ENCODE data around the gene PRND. TPM values are rescaled to one million over a fixed set of nuclear protein-coding genes. Genes with fewer than 3 reads are reported as not detected.

Gene PRND
- total RNA-seq, 4 donors from 2014 or later = 1.0 to 14.9 (median 1.8) TPM; not detected in 1

DNA sequence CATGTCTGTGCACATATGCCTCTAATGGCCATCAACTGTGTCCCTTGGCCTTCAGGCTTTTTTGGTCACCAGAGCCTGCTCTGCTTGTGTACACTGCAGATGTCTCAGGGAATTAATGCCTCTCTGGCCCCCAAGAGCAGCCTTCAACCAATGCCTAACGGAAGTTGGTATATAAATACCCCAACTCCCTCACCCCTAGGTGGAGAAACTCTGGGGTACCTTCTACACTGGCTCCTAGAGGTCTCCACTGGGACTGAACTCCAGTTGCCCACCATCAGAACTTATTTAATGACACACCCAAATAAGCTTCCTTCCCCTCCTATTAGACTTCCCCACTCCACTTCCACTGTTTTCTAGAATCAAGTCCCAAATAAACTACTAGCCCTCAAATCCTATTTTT is 43.1 kb downstream of the PRND start:
- Histone ChIP-seq H3K36me3 (no peaks in the 10 kb centered on the region), H3K4me3 (no peak overlapping the region), H3K9me3 (no peaks in the 10 kb centered on the region), H3K4me1 (no peaks in the 10 kb centered on the region), H3K27me3 (no peaks in the 10 kb centered on the region), H3K27ac (no peak overlapping the region)
- intact Hi-C loops (cut with DNase I; ENCODE audit: low total_unique reads) = no loop called here
- DNase-seq = no peak
- TF ChIP-seq POLR2A (IDR thresholded peaks at IDR 0.05) = no peak
- TF ChIP-seq CTCF (IDR thresholded peaks at IDR 0.05) = no peak

- H3K9me3 ChIP-seq = no peaks in the 10 kb centered on the region
- no peak overlapping the region for H3K27ac ChIP-seq
- H3K4me3 ChIP-seq = no peak overlapping the region
- H3K36me3 ChIP-seq = no peaks in the 10 kb centered on the region
- H3K27me3 ChIP-seq = no peaks in the 10 kb centered on the region
- TF ChIP-seq POLR2A (IDR thresholded peaks at IDR 0.05) (no peak), CTCF (IDR thresholded peaks at IDR 0.05) (no peak)
- DNase-seq = no peak
- intact Hi-C loops (cut with DNase I; ENCODE audit: low total_unique reads) = no loop called here
- H3K4me1 ChIP-seq = no peaks in the 10 kb centered on the region
These were observed 44.0 kb downstream of the PRND start for GRCh38 chr20:4765681-4766080.

DNA sequence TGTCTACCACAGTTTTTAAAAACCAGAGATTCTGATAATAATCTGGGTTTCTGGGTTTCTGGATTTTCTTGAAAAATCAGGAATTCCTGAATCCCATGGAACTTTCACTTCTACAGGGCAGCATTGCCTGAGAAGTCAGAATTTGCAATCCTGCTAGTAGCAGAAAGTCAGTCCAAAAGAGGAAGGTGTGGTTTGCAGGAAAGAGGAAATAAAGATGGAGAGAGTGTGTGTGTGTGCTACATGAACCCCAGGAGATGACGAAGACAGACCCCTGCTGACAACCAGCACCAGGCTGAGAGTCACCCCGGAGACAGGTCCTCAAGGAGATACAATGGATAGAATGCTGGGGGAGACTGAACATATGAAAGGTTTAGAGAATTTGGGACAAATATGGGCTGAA is 44.9 kb downstream of the PRND start:
- DNase-seq = no peak
- Histone ChIP-seq H3K36me3 (no peaks in the 10 kb centered on the region), H3K27ac (no peak overlapping the region), H3K9me3 (no peaks in the 10 kb centered on the region), H3K27me3 (no peaks in the 10 kb centered on the region), H3K4me3 (no peak overlapping the region), H3K4me1 (no peaks in the 10 kb centered on the region)
- intact Hi-C loops (cut with DNase I; ENCODE audit: low total_unique reads) = no loop called here
- TF ChIP-seq POLR2A (IDR thresholded peaks at IDR 0.05) = no peak
- TF ChIP-seq CTCF (IDR thresholded peaks at IDR 0.05) = no peak

DNA sequence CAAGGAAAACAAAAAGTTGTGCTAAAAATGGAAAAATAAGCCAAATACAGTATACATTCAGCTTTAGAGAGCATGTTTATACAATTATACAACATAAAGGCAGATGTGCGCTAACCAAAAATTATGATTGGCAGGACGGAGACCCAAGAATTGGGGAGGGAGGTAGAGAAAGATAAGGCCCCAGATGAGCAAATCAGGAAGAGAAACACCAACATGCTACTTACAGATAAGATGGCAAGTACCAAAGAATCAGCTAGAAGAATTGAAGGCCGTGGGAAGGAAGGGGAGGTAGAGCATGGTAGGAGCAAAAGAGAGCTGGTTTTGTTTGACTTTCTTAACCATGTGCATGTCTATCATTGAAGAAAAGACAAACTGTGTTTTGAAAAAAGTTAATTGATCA is 45.4 kb downstream of the PRND start:
- Histone ChIP-seq H3K27ac (no peak overlapping the region), H3K27me3 (no peaks in the 10 kb centered on the region), H3K4me1 (no peaks in the 10 kb centered on the region), H3K36me3 (no peaks in the 10 kb centered on the region), H3K4me3 (no peak overlapping the region), H3K9me3 (no peaks in the 10 kb centered on the region)
- intact Hi-C loops (cut with DNase I; ENCODE audit: low total_unique reads) = no loop called here
- no peak for DNase-seq
- TF ChIP-seq CTCF (IDR thresholded peaks at IDR 0.05) = no peak
- TF ChIP-seq POLR2A (IDR thresholded peaks at IDR 0.05) = no peak

DNA sequence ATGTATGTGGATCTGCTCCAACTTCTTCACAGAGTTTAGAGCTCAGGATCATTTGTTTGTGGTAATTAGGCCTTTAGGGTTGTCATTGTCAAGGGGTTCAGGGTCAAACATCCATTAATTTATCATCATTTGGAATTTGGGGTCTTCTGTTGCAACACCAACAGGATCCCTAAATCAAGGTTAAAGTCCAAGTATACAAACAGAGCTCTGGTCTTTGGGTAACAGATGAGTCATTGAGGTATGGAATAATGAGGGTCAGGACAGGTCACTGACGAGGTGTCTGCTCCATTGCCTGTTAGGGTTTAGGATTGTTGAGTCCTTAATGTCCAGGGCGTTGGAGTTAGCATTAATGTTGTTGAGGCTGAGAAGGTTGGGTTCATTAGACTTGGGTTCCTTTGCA is 47.6 kb downstream of the PRND start:
- Histone ChIP-seq H3K9me3 (no peaks in the 10 kb centered on the region), H3K27me3 (no peaks in the 10 kb centered on the region), H3K27ac (no peak overlapping the region), H3K36me3 (no peaks in the 10 kb centered on the region), H3K4me3 (no peak overlapping the region), H3K4me1 (no peaks in the 10 kb centered on the region)
- TF ChIP-seq POLR2A (IDR thresholded peaks at IDR 0.05) (no peak), CTCF (IDR thresholded peaks at IDR 0.05) (no peak)
- intact Hi-C loops (cut with DNase I; ENCODE audit: low total_unique reads) = no loop called here
- DNase-seq = no peak
